Esophagus muscularis mucosa (tissue), 4 donors: ENCODE data around the gene NR2F1. TPM values are rescaled to one million over a fixed set of nuclear protein-coding genes. Genes with fewer than 3 reads are reported as not detected.

Experiments used
- DNase-seq: peaks from one replicate; pipeline ENCODE4 v3.0.0-alpha.2; 2017; ENCODE audit errors: extremely low spot score
- H3K27ac ChIP-seq, 4 donors: fragments of 200-600 bp; sonication (generic); replicated peaks in 1 of 4; 1 replicate in 3 of 4; 2 replicates in 1 of 4; pipeline ENCODE4 v1.5.1; 2016 to 2019; ENCODE audit warnings: mild to moderate bottlenecking in 1 of 4
- H3K27me3 ChIP-seq, 4 donors: fragments of 200-600 bp; sonication (generic); one replicate each; pipeline versions ENCODE4 v1.5.1 to v1.6.0; 2016 to 2019
- H3K36me3 ChIP-seq, 4 donors: fragments of 200-600 bp; sonication (generic); one replicate each; pipeline ENCODE4 v1.5.1; 2016 to 2019
- H3K4me1 ChIP-seq, 4 donors: fragments of 200-600 bp; sonication (generic); one replicate each; pipeline ENCODE4 v1.5.1; 2016 to 2019
- H3K4me3 ChIP-seq, 4 donors: fragments of 200-600 bp; sonication (generic); 1 replicate in 2 of 4; 2 replicates in 2 of 4; pipeline ENCODE4 v1.5.1; 2016 to 2019; ENCODE audit warnings: mild to moderate bottlenecking in 4 of 4, moderate library complexity in 1 of 4
- H3K9me3 ChIP-seq, 4 donors: fragments of 200-600 bp; sonication (generic); 1 replicate in 3 of 4; 2 replicates in 1 of 4; pipeline ENCODE4 v1.5.1; 2016 to 2019
- EP300 ChIP-seq: sonication (generic); formaldehyde crosslinking; IDR thresholded peaks from one replicate; pipeline ENCODE4 v1.6.1; 2017; ENCODE audit warnings: antibody characterized with exemption
- POLR2A ChIP-seq: fragments of 450-650 bp; IDR thresholded peaks from one replicate; pipeline ENCODE4 v1.6.1; 2017; ENCODE audit warnings: antibody characterized with exemption, moderate library complexity, mild to moderate bottlenecking, low read depth
- POLR2AphosphoS5 ChIP-seq, 2 donors: sonication (generic); formaldehyde crosslinking; IDR thresholded peaks; one replicate each; pipeline ENCODE4 v1.6.1; 2017; ENCODE audit warnings: antibody characterized with exemption in 2 of 2
- WGBS: methylation state at CpG from one replicate; pipeline ENCODE4 v1.1.5; 2018; 5-methylcytosine and 5-hydroxymethylcytosine counted together
- intact Hi-C: fragments of 100-400 bp; cut with DNase I; formaldehyde crosslinking; loops from one replicate; pipeline ENCODE4 v1.15.1; 2023
- total RNA-seq, 4 donors: library from RNA; depleted of rRNA; stranded (reverse); fragments of >200 nt; gene quantifications; one replicate each; pipeline versions ENCODE4 v1.1.0 to v1.2.1, GENCODE V29; 2016
- TF ChIP-seq, protein P1 (sequence below), 3 experiments: fragments of 200-600 bp in 2 of 3; fragments of 450-650 bp in 1 of 3; sonication (generic) in 2 of 3; IDR thresholded peaks; one replicate each; pipeline ENCODE4 v1.5.1; 2017 to 2019; ENCODE audit warnings: antibody characterized with exemption in 3 of 3, mild to moderate bottlenecking in 2 of 3, moderate library complexity in 1 of 3

NR2F1 gene
- total RNA-seq, 4 donors from 2014 or later, result 17.4 to 43.8 (median 40.6) TPM

DNA sequence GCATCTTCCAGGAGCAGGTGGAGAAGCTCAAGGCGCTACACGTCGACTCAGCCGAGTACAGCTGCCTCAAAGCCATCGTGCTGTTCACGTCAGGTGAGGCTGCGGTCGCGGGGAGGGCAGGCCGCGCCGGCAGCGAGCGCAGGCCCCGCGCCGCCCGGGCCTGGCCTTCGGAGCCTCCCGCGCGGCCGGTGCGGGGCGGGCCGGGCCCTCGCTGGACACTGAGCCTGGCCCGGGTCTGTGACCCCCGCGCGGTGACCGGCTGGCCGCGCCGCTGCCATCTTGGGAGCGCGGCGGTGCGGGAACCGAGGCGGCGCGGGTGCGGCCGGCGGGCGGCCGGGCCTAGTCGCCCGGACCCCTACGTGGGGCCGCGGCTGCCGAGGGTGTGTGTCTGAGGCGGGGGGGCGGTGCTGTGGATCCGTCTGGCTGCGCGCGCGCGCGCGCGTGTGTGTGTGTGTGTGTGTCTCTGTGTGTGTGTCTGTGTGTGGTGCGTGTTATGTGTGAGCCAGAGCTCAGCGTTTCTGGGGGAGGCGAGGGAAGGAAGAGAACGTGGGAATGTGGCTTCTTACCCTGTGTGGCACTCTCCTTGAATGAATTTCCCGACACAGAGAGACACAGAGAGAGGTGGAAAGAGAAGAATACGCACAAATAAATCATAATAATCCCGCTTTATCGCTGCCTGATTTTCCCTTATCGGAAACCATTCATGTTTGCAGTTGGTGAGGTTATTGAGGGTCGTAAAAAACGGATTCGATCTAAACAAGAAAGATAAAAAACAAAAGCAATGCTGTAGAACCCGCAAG lies 5.5 kb downstream of the NR2F1 start:
- Histone ChIP-seq H3K27ac (peak overlapping the region; percentile 66 to 95 (median 91)), H3K4me3 (peak overlapping the region; percentile 71 to 87 (median 76))

GRCh38 chr5:93589152-93589828 lies 6.3 kb downstream of the NR2F1 start:
- TF ChIP-seq, protein P1, sequence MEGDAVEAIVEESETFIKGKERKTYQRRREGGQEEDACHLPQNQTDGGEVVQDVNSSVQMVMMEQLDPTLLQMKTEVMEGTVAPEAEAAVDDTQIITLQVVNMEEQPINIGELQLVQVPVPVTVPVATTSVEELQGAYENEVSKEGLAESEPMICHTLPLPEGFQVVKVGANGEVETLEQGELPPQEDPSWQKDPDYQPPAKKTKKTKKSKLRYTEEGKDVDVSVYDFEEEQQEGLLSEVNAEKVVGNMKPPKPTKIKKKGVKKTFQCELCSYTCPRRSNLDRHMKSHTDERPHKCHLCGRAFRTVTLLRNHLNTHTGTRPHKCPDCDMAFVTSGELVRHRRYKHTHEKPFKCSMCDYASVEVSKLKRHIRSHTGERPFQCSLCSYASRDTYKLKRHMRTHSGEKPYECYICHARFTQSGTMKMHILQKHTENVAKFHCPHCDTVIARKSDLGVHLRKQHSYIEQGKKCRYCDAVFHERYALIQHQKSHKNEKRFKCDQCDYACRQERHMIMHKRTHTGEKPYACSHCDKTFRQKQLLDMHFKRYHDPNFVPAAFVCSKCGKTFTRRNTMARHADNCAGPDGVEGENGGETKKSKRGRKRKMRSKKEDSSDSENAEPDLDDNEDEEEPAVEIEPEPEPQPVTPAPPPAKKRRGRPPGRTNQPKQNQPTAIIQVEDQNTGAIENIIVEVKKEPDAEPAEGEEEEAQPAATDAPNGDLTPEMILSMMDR (IDR thresholded peaks at IDR 0.05), result no peak
- TF ChIP-seq EP300 (no peak), POLR2A (no peak), POLR2AphosphoS5 (IDR thresholded peaks at IDR 0.05) (no peak)
- H3K4me3 ChIP-seq, result peak overlapping the region; percentile 71 to 87 (median 76)
- intact Hi-C loops, result loop anchor here (10.0 kb wide), 1 partner anchor 326 kb away; no protein-coding TSS in a partner anchor
- peaks cover 11 to 68% (median 60%) of the 10 kb centered on the region in 4 donors for H3K4me1 ChIP-seq
- H3K36me3 ChIP-seq, result peaks cover 0 to 11% (median 5%) of the 10 kb centered on the region in 4 donors
- peak; percentile 64 for DNase-seq
- peaks cover 0 to 27% (median 0%) of the 10 kb centered on the region in 4 donors for H3K27me3 ChIP-seq
- H3K9me3 ChIP-seq, result no peaks in the 10 kb centered on the region
- peak overlapping the region; percentile 66 to 95 (median 91) for H3K27ac ChIP-seq
- 61% methylated on average over 6 of the region's 6 CpGs for WGBS

More for the DNA sequence above, 5.5 kb downstream of the NR2F1 start:
- Histone ChIP-seq H3K4me1 (peaks cover 14 to 68% (median 61%) of the 10 kb centered on the region in 4 donors), H3K36me3 (peaks cover 0 to 7% (median 1%) of the 10 kb centered on the region in 4 donors), H3K9me3 (no peaks in the 10 kb centered on the region), H3K27me3 (peaks cover 0 to 24% (median 0%) of the 10 kb centered on the region in 4 donors)
- intact Hi-C loops, result loop anchor here (10.0 kb wide), 1 partner anchor 326 kb away; no protein-coding TSS in a partner anchor
- 42% methylated on average over 15 of the region's 78 CpGs for WGBS
- peak; percentile 90 for DNase-seq
- no peak for TF ChIP-seq EP300
- TF ChIP-seq POLR2AphosphoS5 (IDR thresholded peaks at IDR 0.05), result no peak
- TF ChIP-seq, protein P1 (IDR thresholded peaks at IDR 0.05), result no peak
- TF ChIP-seq POLR2A, result no peak

GRCh38 chr5:93589829-93590215 lies 6.8 kb downstream of the NR2F1 start:
- intact Hi-C loops, result loop anchor here (10.0 kb wide), 1 partner anchor 325 kb away; no protein-coding TSS in a partner anchor
- WGBS, result 21% methylated on average over 2 of the region's 2 CpGs
- Histone ChIP-seq H3K9me3 (no peaks in the 10 kb centered on the region), H3K4me3 (peak overlapping the region in 2 of 4 donors; percentile 20 to 75), H3K4me1 (peaks cover 11 to 69% (median 60%) of the 10 kb centered on the region in 4 donors), H3K27ac (peak overlapping the region; percentile 51 to 95 (median 79)), H3K36me3 (peaks cover 0 to 13% (median 7%) of the 10 kb centered on the region in 4 donors), H3K27me3 (peaks cover 0 to 29% (median 0%) of the 10 kb centered on the region in 4 donors)
- TF ChIP-seq, protein P1 (IDR thresholded peaks at IDR 0.05), result no peak
- TF ChIP-seq POLR2A (no peak), POLR2AphosphoS5 (IDR thresholded peaks at IDR 0.05) (no peak), EP300 (no peak)
- DNase-seq, result peak; percentile 42

GRCh38 chr5:93590493-93590892 lies 7.5 kb downstream of the NR2F1 start:
- H3K36me3 ChIP-seq, result peaks cover 0 to 19% (median 8%) of the 10 kb centered on the region in 4 donors
- peaks cover 8 to 69% (median 58%) of the 10 kb centered on the region in 4 donors for H3K4me1 ChIP-seq
- intact Hi-C loops, result no loop called here
- H3K9me3 ChIP-seq, result no peaks in the 10 kb centered on the region
- H3K27ac ChIP-seq, result peak overlapping the region; percentile 50 to 92 (median 58)
- no peak for DNase-seq
- peaks cover 0 to 31% (median 0%) of the 10 kb centered on the region in 4 donors for H3K27me3 ChIP-seq
- H3K4me3 ChIP-seq, result peak overlapping the region in 2 of 4 donors; percentile 20 to 75
- no peak for TF ChIP-seq EP300
- TF ChIP-seq, protein P1 (IDR thresholded peaks at IDR 0.05), result no peak
- TF ChIP-seq POLR2AphosphoS5 (IDR thresholded peaks at IDR 0.05), result no peak
- no peak for TF ChIP-seq POLR2A
- 40% methylated on average over 3 of the region's 3 CpGs for WGBS
